NCI-H226 (cell line): ENCODE measurements around the gene CDO1.
"Not testable (repeated sequence)": the region's sequence is repeated elsewhere in the genome, so short reads cannot be mapped to it uniquely, and the experiment has no call there.

Source experiments
- DNase-seq: peaks from one replicate; pipeline ENCODE4 v3.0.0-alpha.2; 2015

Gene CDO1

DNA sequence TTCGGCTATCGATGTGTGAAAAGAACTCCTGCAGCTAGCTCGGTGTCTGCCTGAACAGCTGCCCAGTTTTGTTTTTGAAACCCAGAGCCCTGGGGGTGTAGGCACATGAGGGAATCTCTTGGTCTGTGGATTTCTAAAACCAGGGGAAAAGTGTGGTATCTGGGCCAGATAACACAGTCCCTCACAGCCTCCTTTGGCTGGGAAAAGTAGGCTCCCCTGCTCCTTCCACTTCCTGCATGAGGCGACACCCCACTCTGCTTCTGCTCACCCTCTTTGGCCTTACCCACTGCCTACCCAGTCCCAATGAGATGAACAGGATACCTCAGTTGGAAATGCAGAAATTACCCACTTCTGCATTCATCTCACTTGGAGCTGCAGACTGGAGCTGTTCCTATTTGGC, 9.5 kb upstream of the CDO1 start:
- DNase-seq, result no peak

DNA sequence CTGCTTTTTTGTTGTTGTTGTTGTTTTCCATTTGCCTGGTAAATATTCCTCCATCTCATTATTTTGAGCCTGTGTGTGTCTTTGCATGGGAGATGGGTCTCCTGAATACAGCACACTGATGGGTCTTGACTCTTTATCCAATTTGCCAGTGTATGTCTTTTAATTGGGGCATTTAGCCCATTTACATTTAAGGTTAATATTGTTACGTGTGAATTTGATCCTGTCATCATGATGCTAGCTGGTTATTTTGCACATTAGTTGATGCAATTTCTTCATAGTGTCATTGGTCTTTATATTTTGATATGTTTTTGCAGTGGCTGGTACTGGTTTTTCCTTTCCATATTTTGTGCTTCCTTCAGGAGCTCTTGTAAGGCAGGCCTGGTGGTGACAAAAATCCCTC, 8.5 kb upstream of the CDO1 start:
- not testable (repeated sequence) for DNase-seq

DNA sequence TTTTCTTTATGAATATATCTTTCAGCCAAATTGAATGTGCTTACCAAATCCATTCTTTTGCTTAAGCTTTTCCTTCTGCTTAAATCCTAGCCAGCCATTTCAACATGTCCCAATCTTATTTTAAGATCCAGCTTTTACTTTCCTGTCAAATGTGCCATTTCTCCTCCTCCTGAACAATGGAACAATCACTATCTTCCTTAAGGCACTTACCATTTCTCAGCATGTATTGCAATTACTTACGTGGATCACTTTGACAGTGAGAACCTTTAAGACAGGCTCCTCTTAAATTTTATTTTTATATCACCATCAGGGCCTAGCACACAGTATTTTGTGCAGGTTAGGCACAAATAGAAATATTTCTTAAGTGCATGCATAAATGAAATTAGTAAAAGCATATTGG, 4.4 kb upstream of the CDO1 start:
- no peak for DNase-seq

DNA sequence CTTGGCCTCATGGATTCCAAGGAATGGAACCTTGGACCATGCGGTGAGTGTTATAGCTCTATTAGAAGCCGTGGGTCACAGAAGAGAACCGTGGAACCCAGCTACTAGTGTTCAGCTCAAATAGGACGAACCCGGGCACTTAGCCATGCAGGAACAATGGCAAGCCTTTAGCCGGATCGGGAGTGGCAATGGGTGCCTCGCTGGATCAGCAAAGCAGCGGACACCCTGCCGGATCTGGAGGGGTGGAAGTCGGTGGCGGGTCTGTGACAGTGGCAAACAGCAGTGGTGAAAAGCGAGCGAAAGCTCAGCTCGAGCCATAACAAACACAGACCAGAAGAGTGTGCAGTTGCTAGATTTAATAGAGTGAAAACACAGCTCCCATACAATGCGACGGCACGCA, 2.4 kb upstream of the CDO1 start:
- DNase-seq, result no peak

DNA sequence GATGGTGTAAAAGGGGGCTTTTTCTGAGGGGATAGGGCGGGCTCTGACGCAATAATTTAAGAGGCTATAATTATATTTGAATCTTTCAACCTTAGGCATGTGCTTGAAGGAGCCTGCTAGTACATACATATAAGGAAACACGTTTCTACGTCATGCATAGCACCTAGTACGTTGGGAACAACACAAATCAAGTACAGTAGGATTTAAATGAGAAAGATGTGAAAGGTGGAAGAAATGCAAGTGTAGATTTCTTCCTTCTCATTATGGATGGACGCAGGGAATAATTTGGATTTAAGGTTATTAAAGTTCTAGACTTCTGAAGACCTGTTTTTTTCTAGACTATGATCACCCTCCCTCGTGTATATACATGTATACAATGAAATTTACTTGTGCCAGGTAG, 927 bp upstream of the CDO1 start:
- DNase-seq, result no peak

DNA sequence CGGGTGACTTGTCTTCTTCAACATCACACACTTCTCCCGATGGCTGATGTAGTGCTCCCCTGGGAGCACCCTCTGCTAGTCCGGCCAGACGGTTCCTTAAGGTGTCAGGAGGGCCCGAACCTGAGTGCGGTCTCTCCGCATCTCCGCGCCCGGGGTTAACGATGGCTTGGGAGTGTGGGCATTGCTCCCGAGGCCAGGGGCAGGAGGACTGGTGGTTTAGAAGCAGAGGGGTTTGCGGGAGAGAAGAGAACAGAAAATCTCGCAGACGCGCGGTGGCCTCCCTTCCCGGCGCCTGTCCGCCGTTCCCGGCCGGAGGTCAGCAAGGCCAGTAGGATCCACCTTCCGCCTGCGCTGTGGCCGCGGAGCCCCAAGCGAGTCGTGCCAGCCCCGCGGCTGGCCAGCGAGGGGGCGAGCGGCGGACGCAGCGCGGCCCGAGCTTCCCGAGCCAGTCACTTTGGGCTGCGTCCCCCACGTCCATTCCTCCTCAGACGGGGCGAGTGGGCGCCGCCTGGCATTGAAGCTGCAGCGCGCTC, 700 bp downstream of the CDO1 start:
- no peak for DNase-seq

DNA sequence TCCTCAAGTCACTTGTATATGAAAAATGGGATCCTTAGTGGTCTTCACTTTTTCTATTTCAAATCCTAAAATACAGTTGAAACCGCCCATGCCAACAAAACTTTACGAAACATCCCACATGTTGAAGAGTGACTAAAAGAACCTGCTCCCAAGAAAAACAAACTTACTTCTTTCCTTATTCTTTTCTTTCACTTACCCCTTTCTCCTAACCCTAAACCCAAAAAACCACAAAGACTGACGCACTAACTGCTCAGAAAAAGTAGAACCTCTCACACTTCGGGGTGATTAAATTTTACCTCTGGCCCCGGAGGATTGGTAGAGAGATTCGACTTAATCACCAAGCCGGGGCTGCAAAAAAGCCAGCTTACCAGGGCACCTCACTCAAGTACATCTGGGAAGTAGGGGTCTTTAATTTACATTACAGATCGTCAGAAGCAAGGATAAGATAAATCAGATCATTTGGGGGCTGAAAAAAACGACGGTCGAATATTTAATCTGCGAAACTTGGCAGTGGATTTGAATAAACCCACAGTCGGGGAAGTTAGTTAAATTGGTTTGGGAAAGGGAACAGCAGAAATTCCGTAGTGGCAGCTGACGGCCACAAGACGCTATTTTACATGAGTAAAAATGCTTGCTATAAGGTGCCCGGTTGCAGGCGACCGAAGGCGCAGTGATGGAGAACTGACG, 1.3 kb downstream of the CDO1 start:
- no peak for DNase-seq

DNA sequence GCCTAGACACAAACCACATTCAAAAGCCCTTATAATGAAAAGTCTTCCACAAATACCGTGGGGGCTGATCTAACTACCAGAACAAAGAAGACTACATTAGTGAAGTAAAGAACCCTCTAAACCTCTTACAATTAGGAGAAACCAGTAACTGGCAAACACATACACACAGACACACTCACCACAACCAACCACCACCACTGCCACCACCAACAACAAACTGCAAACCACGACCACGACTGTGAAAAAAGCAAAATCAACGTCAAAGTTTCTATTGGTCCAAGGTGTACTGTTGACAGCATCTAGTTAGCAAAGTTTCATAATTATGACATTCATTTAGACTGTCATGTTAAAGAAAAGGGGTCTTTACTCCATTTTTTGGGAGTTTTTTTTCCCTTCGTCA, 2.7 kb downstream of the CDO1 start:
- DNase-seq, result no peak

DNA sequence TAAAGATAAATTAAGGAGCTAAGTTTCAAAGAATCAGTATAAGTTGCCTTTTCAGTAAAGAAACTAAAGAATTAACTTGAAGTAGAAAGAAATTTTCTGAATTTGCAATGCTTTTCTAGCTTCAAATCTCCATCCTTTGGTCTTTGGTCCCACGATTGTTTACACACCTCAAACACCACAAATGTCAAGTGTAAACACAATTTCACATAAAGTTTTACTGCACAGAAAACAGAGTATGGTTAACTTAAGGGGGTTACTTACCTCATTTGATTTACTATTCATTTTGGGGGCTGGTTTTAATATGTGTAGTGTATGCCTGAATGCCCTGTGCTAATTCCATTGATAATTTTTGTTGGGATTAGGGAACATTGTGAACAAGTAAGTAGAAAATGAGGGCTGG, 4.1 kb downstream of the CDO1 start:
- no peak for DNase-seq

DNA sequence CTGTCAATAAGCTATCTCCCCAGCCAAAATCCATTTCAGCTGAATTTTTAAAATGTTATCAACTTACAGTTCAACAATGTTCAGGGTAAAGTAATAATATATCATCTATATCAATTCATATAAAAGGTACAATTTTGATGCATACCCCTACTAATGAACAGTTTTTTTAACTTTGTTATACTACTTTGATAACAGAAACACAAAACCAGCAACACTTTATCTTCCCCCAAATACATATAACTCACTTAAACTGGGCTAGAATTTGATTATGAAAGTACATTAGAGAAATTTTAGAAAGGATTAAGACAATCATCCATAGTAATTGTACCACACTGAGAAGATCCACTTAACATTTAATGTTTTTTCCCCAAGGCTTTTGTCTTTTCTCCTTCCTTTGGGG, 5.1 kb downstream of the CDO1 start:
- DNase-seq, result no peak

DNA sequence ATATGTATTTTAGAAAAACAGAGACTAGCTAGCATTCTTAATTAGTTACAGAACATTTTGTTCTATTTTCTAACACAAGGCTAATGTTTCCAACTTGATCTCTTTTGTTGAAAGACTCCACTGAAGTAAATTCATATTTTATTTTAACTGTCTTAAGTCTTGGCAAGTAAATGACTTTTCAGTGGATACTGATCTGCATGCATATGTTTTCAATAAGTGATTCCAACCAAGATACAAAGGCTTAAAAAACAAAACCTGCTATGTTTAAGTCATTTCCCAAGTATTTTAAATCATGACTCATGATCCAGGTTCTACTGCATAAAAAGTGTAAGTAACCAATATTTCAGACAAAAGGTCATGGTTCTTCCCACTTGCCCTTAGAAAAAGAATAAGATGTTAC, 5.7 kb downstream of the CDO1 start:
- no peak for DNase-seq

DNA sequence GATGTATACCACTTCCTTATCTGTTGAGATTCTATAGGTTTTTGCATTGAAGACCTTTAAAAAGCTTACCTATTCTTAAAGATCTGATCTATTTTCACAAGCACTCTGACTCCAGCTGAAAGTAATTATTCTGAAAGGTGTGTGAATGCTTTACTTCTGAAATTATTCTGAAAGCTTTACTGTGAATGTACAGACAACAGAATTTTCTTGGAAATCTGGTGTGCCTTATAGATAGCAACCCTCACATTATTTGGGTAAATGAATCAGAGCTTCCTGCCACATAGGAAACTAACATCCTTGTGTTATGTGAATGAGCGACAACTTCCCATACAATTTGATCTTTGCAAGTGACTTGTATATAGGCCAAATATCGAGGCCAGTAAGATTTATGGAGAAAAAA, 6.5 kb downstream of the CDO1 start:
- no peak for DNase-seq

DNA sequence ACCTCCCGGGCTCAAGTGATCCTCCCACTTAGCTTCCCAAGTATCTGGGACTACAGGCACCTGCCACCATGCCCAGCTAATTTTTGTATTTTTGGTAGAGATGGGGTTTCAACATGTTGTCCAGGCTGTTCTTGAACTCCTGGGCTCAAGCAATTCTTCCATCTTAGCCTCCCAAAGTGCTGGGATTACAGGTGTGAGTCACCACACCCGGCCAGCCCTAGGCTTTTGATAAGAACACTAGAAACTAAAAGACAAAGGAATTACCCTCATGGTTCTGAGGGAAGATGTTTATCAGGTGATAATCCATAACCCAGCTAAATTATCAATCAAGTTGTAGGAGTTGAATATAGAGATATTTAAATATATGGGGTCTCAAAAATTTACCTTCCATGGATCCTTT, 8.4 kb downstream of the CDO1 start:
- DNase-seq, result not testable (repeated sequence)

DNA sequence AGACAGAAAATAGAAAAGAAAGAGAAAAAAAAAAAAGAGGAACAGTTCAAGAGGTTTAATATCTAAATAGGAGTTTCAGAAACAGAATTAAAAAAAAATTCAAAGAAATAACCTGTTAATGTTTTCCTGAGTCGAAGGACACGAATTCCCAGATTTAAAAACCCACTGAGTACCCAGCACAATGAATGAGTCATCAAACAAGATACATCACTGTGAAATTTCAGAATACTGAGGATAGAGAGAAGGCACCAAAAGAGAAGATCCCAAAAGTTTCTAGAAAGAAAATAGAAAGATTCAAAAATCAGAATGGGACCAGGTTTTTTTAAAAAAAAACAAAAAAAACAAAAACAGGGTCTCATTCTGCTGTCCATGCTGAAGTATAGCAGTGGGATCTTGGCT, 8.8 kb downstream of the CDO1 start:
- DNase-seq, result no peak

DNA sequence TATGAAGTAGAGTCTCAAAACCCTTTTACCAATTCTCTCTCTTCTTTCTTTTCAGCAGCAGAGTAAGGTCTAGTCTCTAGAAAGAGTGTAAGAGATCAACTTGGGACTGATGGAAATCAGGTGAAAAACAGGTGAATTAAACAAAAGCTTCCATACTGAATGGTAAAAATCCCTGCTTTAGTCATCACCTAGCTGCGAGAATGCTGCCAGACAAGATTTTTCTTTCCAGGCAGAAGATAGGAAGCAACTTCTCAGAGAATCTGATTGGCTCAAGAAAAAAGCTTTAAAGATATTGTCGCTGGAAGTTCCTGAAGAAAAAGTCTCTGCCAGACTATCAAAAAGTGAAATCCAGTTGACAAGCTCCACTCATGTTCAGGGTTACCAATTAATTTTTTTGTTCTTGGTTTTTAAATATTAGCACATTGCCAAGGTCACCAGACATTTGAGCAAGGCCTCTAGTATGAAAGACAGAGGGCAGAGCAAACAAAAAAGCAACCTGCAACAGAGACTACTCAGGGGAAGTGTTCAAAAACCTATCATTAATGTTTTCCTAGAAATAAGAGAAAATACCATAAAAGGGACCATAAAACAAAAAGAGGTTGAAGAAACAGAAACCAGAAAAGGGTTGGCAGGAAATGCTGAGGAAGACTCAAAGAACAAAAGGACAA, 9.3 kb downstream of the CDO1 start:
- DNase-seq, result no peak

DNA sequence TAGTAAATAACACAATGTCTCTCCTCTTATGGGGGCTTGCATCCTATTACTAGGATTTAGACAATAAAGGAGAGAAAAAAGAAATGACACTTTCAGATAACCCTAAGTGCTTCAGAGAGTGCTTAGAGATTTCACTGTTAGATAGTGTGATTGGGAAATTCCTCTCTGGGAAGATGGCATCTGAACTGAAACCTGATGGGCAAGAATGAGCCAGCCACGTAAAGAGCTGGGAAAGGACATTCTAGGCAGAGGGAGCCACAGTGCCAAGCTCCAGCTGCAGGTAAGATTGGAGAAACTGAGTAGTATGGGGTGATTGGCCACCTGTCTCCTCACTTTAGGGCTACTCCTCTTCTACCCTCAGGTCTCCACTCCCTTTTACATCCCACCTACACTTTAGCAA, 14.5 kb downstream of the CDO1 start:
- DNase-seq, result no peak

DNA sequence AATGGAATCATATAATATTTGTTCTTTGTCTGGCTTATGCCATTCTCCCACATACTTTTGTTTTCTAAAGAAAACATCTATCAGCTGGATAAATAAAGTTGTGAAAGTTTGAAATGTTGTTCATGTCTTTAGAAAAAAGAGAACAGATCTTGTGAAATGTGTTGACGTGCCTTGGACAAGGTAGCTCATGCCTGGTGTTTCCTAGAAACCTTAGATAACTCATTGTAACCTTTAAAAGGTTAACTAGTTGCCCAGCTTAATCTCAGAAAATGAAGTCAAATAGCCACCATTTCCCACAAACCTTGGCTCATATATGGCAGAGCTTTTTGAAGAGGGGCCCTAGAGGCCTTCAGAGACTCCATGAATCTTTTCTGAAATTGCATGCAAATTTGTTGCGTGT, 15.3 kb downstream of the CDO1 start:
- DNase-seq, result no peak

DNA sequence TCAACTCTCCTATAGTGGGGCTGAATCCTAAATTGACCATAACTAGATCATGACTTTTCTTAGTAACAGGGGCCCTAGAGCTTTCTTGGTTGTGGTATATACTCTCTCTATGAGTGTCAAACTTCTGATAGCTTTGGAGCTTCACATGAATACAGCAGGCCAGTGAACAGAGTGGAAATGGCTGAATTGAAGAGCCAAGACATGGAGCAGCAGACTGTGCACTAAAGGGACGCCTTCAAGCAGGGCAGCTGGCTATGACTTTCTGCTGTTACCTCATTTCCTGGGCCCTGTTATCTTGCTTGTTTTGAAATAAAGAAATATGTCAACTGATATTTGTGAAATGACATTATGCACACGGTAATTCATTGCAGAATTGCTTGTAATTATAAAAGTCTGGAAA, 16.4 kb downstream of the CDO1 start:
- no peak for DNase-seq

DNA sequence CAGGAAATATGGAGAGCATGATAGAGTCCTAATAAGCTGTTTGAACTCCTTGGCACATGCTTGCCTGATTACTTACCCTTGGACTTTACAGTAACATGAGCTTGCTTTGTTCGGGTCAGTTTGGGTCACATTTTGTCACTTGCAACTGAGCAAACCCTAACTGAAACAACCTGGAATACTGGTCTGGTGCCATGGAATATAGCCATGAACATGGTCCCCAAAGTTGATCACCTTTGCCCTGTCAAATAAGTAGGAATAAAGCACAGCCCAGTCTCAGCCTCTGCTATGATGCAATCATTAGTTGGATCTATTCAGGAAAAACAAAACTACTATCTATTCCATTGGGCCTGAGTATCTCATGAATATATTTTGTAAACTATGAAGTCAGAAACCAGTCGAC, 18.2 kb downstream of the CDO1 start:
- DNase-seq, result no peak

DNA sequence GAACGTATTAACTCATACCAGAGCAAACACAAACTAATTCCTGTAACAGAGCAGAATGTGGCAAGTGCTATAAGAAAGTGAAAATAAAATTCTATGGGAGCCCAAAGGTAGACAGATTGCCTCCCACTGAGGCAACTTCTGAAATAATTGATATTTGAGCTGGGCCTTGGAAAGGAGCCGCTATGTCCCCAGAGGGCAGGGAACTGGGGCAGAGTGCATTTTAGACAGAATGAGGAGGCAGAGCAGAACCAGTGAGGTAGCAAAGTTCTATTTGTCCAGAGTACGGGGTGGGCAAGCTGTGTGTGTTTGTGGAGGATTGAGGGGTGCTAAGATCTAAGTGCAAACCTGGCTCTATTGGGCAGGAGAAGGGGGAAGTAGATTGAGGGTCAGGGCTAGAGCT, 19.8 kb downstream of the CDO1 start:
- DNase-seq, result no peak

DNA sequence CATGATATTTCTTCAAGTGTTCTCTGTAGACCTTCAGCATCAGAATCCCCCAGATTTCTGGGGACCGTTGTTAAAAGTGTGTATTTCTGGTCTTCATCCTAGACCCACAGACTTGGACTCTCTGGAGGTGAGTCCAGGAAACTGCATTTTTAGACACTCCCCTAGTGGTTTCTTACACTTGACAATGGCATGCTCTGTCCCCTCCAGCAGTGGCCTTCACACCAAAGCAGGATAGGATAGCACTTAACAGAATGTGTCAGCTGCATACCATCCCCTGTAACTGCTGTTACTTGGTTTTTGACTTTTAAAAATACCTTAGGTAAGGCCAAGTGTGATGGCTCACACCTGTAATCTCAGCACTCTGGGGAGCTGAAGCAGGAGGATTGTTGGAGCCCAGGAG, 20.8 kb downstream of the CDO1 start:
- DNase-seq, result no peak

DNA sequence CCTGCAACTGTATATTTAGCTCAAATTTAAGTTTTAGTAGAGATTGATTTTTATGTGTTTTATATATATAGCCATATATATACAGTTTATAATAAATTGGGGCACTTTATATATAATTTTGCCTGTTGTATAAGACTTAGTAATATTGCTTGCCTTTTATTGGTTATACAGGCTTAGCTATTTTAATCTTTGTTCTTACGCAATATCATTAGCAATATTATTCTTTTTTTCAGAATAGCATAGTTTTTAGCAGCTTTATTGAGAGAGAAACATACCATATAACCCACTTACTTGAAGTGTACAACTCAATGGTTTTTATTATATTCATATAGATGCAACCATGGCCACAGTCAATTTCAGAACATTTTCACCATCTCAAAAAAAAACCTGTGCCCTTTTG, 28.0 kb downstream of the CDO1 start:
- DNase-seq, result no peak

DNA sequence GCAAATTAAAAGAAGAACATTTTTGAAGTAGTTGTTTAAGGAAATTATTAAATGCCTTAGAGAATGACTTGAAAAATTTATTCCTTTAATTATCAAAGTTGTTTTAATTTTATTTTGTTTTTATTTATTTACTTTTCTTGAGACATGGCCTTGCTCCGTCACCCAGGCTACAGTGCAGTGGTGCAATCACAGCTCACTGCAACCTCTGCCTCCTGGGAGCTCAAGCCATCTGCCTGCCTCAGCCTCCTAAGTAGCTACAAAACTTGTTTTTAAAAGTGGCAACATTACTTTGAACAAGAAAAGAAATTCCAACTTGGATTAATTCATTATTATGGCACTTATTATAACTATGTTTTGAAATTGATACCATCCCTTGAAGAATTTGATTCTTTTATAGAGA, 29.0 kb downstream of the CDO1 start:
- DNase-seq, result no peak

DNA sequence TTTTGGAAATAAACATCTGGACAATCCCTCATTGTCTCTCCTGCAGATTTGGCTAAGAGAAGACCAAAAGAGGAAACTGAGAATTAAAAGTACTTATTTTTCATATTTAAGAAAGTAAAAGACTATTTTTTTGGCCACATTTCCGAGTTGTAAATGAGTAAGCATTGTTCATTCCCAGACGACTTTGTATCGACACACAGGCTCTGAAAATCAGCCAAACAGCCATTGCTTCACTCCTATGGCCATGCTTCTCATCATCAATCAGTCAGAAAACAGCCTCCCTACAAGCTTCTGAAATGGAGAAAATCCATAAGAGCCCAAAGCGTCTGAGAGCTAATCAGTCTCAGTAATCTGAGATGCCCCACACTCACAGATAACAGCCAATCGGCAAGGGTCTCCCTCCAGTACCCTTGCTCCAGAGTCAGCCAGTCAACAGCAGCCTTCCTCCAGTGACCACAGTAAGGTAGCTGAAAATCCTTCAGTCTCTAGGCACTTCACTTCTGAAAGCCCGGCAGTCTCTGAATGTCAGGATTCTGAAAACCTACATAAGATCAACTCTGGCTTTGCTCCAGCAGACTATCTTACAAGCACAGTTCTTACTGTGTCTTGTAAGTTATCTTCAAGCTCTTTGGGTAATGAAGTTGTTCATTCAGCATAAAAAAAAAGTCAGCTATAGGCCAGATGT, 30.9 kb downstream of the CDO1 start:
- no peak for DNase-seq
